Lung (tissue), 12 donors: ENCODE data around the gene C9. TPM values are rescaled to one million over a fixed set of nuclear protein-coding genes. Genes with fewer than 3 reads are reported as not detected.

Experiments
- ATAC-seq: fragments of 200-7000 bp; cut with Tn5 transposase; one replicate; pipeline ENCODE4 v1.9.1; 2020; ENCODE audit warnings: moderate number of reproducible peaks; ENCODE audit not compliant: insufficient read depth, low FRiP score
- DNase-seq, 3 donors: peaks; one replicate each; pipeline ENCODE4 v3.0.0-alpha.2; 2013 to 2017
- H3K27ac ChIP-seq, 2 donors: one replicate each; pipeline ENCODE4 v1.5.1; 2013; ENCODE audit warnings: mild to moderate bottlenecking in 2 of 2, moderate library complexity in 2 of 2, control low read depth in 1 of 2, inconsistent platforms in 1 of 2, low read depth in 1 of 2, low read length in 1 of 2
- H3K27me3 ChIP-seq, 3 donors: one replicate each; pipeline ENCODE4 v1.5.1; 2013; ENCODE audit warnings: low read length in 2 of 3; ENCODE audit not compliant: control insufficient read depth in 3 of 3, insufficient read depth in 3 of 3
- H3K36me3 ChIP-seq, 4 donors: one replicate each; pipeline ENCODE4 v1.5.1; 2013; ENCODE audit warnings: low read length in 4 of 4, mild to moderate bottlenecking in 1 of 4, moderate library complexity in 1 of 4; ENCODE audit not compliant: control insufficient read depth in 4 of 4, insufficient read depth in 4 of 4
- H3K4me1 ChIP-seq, 5 donors: one replicate each; pipeline ENCODE4 v1.5.1; 2013; ENCODE audit warnings: low read length in 5 of 5, mild to moderate bottlenecking in 2 of 5, moderate library complexity in 1 of 5; ENCODE audit not compliant: control insufficient read depth in 5 of 5, insufficient read depth in 5 of 5
- H3K4me3 ChIP-seq: one replicate; pipeline ENCODE4 v1.5.1; 2013; ENCODE audit warnings: mild to moderate bottlenecking, control low read depth, moderate library complexity
- H3K9ac ChIP-seq, 2 donors: one replicate each; pipeline ENCODE4 v1.5.1; 2013; ENCODE audit warnings: low read length in 2 of 2, control low read depth in 1 of 2; ENCODE audit not compliant: insufficient read depth in 1 of 2
- H3K9me3 ChIP-seq, 4 donors: one replicate each; pipeline ENCODE4 v1.5.1; 2013; ENCODE audit warnings: low read length in 3 of 4, mild to moderate bottlenecking in 1 of 4, moderate library complexity in 1 of 4; ENCODE audit not compliant: control insufficient read depth in 4 of 4, insufficient read depth in 3 of 4
- WGBS, 2 donors: extraction: QIAGEN DNeasy Blood & Tissue Kit; methylation state at CpG; one replicate each; pipeline ENCODE4 v1.1.7; 2013; 5-methylcytosine and 5-hydroxymethylcytosine counted together
- polyA plus RNA-seq, 2 donors: library from polyadenylated mRNA; stranded (reverse); fragments of 200-250 nt; gene quantifications; one replicate each; pipeline ENCODE4 v1.2.1, GENCODE V29; 2013
- total RNA-seq, 2 donors: library from RNA; depleted of rRNA in 1 of 2; stranded (reverse); fragments of >200 nt in 1 of 2; gene quantifications; one replicate each; pipeline ENCODE4 v1.2.1, GENCODE V29; 2014 to 2021
- TF ChIP-seq, protein P1 (sequence below): IDR thresholded peaks from 2 replicates; pipeline ENCODE4 v1.5.1; 2012; ENCODE audit warnings: mild to moderate bottlenecking; ENCODE audit errors: control extremely low read depth, extremely low read depth
- donor health status: control.
- donor health status: control.
- donor health status: Bipolar disorder and iron deficiency.
- donor health status: healthy.
- donor health status: DM: yes; HTN: yes; CAD: no.

Gene C9
- total and polyA plus RNA-seq, 4 donors: 0.14 to 0.43 TPM; not detected in 2

DNA sequence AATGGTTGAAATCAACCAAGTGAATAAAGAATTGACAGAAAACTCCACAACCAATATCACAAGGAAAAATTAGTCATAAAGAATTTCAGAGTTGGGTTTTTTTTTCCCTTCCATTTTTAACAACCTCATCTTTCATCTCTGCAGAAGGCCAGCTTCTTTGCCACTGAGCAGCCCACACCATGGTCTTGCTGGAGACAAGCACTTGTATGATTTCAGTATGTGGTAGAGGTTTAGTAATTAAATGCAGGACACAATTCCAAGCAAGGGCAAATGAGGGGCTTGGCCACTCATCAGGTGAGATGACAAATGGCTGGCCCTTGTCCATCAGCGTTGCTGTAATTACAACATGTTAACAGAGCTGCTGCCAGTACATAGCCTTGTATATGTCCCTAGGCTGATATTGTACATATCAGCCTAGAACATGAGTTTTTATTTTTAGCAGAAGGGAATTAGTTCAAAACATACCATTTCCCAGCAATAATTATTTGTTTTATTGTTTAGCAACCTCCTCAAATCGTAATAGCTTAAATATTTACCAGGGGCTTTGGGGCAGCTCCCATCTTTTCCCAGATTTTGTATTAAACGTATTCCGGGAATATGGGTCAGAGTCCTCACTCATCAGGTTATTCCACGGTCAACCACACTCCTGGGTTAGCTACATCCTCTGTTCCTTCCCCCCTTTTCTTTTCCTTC is 5.0 kb upstream of the C9 start:
- Histone ChIP-seq H3K36me3 (peaks cover 1 to 22% (median 11%) of the 10 kb centered on the region in 4 donors), H3K4me3 (no peak overlapping the region), H3K4me1 (peaks cover 0 to 7% (median 0%) of the 10 kb centered on the region in 5 donors), H3K9me3 (no peaks in the 10 kb centered on the region), H3K9ac (no peak overlapping the region), H3K27me3 (no peaks in the 10 kb centered on the region), H3K27ac (no peak overlapping the region)
- TF ChIP-seq, protein P1, sequence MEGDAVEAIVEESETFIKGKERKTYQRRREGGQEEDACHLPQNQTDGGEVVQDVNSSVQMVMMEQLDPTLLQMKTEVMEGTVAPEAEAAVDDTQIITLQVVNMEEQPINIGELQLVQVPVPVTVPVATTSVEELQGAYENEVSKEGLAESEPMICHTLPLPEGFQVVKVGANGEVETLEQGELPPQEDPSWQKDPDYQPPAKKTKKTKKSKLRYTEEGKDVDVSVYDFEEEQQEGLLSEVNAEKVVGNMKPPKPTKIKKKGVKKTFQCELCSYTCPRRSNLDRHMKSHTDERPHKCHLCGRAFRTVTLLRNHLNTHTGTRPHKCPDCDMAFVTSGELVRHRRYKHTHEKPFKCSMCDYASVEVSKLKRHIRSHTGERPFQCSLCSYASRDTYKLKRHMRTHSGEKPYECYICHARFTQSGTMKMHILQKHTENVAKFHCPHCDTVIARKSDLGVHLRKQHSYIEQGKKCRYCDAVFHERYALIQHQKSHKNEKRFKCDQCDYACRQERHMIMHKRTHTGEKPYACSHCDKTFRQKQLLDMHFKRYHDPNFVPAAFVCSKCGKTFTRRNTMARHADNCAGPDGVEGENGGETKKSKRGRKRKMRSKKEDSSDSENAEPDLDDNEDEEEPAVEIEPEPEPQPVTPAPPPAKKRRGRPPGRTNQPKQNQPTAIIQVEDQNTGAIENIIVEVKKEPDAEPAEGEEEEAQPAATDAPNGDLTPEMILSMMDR: no peak
- WGBS, 2 donors: 81 to 87% methylated on average over 5 of the region's 5 CpGs
- DNase-seq (no peak), ATAC-seq (no peak)

DNA sequence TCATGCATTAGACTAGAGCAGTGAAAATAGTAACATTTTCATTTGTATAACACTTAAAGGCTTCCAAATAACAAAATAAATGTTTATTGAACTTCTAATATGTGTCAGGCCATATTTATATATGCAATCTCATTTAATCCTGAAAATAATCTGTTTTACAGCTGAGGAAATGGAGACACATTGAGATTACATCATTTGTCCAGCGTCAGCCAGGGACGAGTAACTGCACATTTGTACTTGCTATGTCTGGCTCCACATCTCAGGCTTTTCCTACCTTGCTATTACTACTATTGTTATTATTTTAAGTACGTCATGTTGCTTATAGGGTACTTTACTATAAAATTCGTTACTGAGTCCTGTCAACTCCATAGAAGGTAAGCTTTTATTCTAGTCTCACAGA is 3.8 kb upstream of the C9 start:
- TF ChIP-seq, protein P1: no peak
- no peak for DNase-seq
- H3K9ac ChIP-seq: no peak overlapping the region
- H3K36me3 ChIP-seq: peaks cover 1 to 16% (median 6%) of the 10 kb centered on the region in 4 donors
- no peaks in the 10 kb centered on the region for H3K27me3 ChIP-seq
- no peak overlapping the region for H3K27ac ChIP-seq
- H3K4me3 ChIP-seq: no peak overlapping the region
- WGBS, 2 donors: 61 to 68% methylated on average over 4 of the region's 4 CpGs
- no peaks in the 10 kb centered on the region for H3K9me3 ChIP-seq
- ATAC-seq: no peak
- peaks cover 0 to 7% (median 0%) of the 10 kb centered on the region in 5 donors for H3K4me1 ChIP-seq

DNA sequence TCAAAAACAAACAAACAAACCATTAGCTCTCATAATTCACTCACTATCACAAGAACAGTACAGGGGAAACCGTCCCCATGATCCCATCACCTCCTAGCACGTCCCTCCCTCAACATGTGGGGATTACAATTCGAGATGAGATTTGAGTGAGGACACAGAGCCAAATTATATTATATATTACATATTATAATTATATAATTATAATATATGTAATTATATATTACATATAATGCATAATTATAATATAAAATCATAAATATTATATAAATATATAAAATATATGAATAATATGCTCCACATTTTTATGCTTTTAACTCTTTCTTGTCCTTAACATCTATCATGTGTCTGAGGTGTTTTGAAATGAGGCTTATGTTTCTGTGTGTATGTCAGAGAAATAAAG is 3.4 kb upstream of the C9 start:
- Histone ChIP-seq H3K36me3 (peaks cover 1 to 16% (median 4%) of the 10 kb centered on the region in 4 donors), H3K27me3 (no peaks in the 10 kb centered on the region), H3K9ac (no peak overlapping the region), H3K27ac (no peak overlapping the region), H3K4me3 (no peak overlapping the region), H3K9me3 (no peaks in the 10 kb centered on the region), H3K4me1 (peaks cover 0 to 7% (median 0%) of the 10 kb centered on the region in 5 donors)
- TF ChIP-seq, protein P1: no peak
- 86 to 90% methylated on average over 3 of the region's 3 CpGs for WGBS, 2 donors
- ATAC-seq: no peak
- no peak for DNase-seq
